AG10803 (cell line): ENCODE measurements around the gene KLF13.

Experiments
- DNase-seq: peaks from one replicate; pipeline ENCODE4 v3.0.0; 2010; ENCODE audit warnings: low read depth
- H3K4me3 ChIP-seq: 2 replicates; pipeline ENCODE4 v1.5.1; 2011; ENCODE audit warnings: mild to moderate bottlenecking, low read length, control low read depth
- CTCF ChIP-seq: conservative IDR thresholded peaks from 2 replicates; pipeline ENCODE4 v1.5.1; 2011; ENCODE audit warnings: mild to moderate bottlenecking, low read length, control low read depth, inconsistent platforms

The KLF13 gene

GRCh38 chr15:31305375-31305774 is 21.3 kb upstream of the KLF13 start:
- H3K4me3 ChIP-seq = no peak overlapping the region
- no peak for TF ChIP-seq CTCF
- no peak for DNase-seq

GRCh38 chr15:31305796-31306425 is 20.7 kb upstream of the KLF13 start:
- no peak for TF ChIP-seq CTCF
- DNase-seq = no peak
- H3K4me3 ChIP-seq = no peak overlapping the region

- no peak for TF ChIP-seq CTCF
- DNase-seq = no peak
- H3K4me3 ChIP-seq = no peak overlapping the region
These were observed 20.0 kb upstream of the KLF13 start for GRCh38 chr15:31306426-31307269.

GRCh38 chr15:31307270-31308184 is 19.1 kb upstream of the KLF13 start:
- TF ChIP-seq CTCF = no peak
- no peak for DNase-seq
- H3K4me3 ChIP-seq = no peak overlapping the region

GRCh38 chr15:31308185-31308639 is 18.4 kb upstream of the KLF13 start:
- no peak overlapping the region for H3K4me3 ChIP-seq
- DNase-seq = no peak
- no peak for TF ChIP-seq CTCF

- TF ChIP-seq CTCF = no peak
These were observed 16.6 kb upstream of the KLF13 start for GRCh38 chr15:31309893-31310606.

More at GRCh38 chr15:31309893-31310606, 16.6 kb upstream of the KLF13 start:
- DNase-seq = no peak
- no peak overlapping the region for H3K4me3 ChIP-seq
